ENCODE measurements around the gene TACC2. TPM values are rescaled to one million over a fixed set of nuclear protein-coding genes. Genes with fewer than 3 reads are reported as not detected.

Gene TACC2
- total and polyA plus RNA-seq, 8 donors, result 17.9 to 43.6 (median 23.6) TPM

DNA sequence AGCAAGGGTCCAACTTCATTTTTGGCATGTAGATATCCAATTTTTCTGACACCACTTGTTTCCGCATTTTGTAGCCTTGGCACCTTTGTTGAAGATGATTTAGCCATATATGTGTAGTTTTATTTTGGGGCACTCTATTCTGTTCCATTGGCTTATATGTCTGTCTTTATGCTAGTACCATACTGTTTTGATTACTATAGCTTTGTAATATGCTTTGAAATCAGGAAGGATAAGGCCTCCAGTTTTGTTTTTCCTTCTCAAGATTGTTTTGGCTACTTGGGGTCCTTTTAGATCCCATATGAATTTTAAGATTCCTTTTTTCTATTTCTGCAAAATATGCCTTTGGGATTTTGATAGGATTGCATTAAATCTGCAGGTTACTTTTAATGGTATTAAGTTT lies 272.6 kb downstream of the TACC2 start:
- 67 to 71% methylated on average over 1 of the region's 1 CpG for WGBS, 2 donors
- ATAC-seq, result no peak
- FAIRE-seq, result no peak
- DNase-seq, result no peak
- H3K27me3 ChIP-seq, result no peaks in the 10 kb centered on the region
- H3K36me3 ChIP-seq, result no peaks in the 10 kb centered on the region
- TF ChIP-seq, protein P1, sequence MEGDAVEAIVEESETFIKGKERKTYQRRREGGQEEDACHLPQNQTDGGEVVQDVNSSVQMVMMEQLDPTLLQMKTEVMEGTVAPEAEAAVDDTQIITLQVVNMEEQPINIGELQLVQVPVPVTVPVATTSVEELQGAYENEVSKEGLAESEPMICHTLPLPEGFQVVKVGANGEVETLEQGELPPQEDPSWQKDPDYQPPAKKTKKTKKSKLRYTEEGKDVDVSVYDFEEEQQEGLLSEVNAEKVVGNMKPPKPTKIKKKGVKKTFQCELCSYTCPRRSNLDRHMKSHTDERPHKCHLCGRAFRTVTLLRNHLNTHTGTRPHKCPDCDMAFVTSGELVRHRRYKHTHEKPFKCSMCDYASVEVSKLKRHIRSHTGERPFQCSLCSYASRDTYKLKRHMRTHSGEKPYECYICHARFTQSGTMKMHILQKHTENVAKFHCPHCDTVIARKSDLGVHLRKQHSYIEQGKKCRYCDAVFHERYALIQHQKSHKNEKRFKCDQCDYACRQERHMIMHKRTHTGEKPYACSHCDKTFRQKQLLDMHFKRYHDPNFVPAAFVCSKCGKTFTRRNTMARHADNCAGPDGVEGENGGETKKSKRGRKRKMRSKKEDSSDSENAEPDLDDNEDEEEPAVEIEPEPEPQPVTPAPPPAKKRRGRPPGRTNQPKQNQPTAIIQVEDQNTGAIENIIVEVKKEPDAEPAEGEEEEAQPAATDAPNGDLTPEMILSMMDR (IDR thresholded peaks at IDR 0.05), result no peak
- no peaks in the 10 kb centered on the region for H3K9me3 ChIP-seq
- no peak overlapping the region for H3K27ac ChIP-seq
- intact Hi-C loops (cut with DNase I), result no loop called here
- H3K4me3 ChIP-seq, result no peak overlapping the region
- H3K4me1 ChIP-seq, result no peaks in the 10 kb centered on the region

DNA sequence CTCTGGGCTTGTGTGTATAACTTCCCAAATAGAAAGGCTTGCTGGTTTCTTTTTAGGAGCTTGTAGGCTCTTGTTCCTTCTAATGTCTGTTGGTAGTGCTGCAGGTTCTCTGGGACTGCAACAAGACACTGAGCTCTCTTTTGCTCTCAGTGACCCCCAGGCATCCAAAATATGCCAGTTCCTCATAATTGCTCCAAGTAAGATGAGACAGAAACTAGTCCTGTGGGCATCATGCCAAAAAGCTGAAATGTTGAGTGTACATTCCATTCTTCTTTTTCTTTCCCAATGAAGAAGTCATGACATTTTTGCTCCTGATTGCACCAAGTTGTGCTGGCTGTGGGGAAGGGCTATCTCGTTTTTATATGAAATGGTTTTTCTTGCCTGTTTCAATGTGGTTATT lies 275.0 kb downstream of the TACC2 start:
- WGBS, 2 donors, result 42 to 55% methylated on average over 1 of the region's 1 CpG
- Histone ChIP-seq H3K9me3 (no peaks in the 10 kb centered on the region), H3K27ac (no peak overlapping the region), H3K27me3 (no peaks in the 10 kb centered on the region), H3K36me3 (no peaks in the 10 kb centered on the region), H3K4me3 (no peak overlapping the region), H3K4me1 (no peaks in the 10 kb centered on the region)
- ATAC-seq (no peak), DNase-seq (no peak), FAIRE-seq (no peak)
- intact Hi-C loops (cut with DNase I), result no loop called here
- TF ChIP-seq, protein P1 (IDR thresholded peaks at IDR 0.05), result no peak

DNA sequence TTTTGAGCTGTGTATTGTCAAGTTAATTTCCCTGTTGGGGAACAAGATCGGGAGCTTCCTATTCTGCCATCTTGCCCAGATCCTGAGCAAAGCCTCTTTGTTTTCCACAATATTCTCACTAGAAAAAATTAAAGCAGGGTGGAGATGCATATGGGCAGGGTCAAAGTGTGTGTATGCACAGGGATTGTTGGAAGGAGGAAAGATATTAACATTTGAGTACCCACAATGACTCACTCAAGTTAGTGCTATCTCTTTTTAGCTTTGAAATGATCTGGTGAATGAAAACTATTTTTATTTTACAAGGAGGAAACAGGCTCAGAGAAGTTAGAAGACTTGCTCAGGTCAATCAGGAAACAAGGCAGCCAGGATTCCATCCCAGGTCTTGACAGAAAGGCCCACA lies 275.5 kb downstream of the TACC2 start:
- no peaks in the 10 kb centered on the region for H3K4me1 ChIP-seq
- TF ChIP-seq, protein P1 (IDR thresholded peaks at IDR 0.05), result no peak
- FAIRE-seq, result no peak
- no peak for ATAC-seq
- no peak overlapping the region for H3K27ac ChIP-seq
- H3K36me3 ChIP-seq, result no peaks in the 10 kb centered on the region
- H3K4me3 ChIP-seq, result no peak overlapping the region
- no peaks in the 10 kb centered on the region for H3K27me3 ChIP-seq
- no peaks in the 10 kb centered on the region for H3K9me3 ChIP-seq
- intact Hi-C loops (cut with DNase I), result no loop called here
- 94 to 100% methylated on average over 1 of the region's 1 CpG for WGBS, 2 donors
- no peak for DNase-seq

DNA sequence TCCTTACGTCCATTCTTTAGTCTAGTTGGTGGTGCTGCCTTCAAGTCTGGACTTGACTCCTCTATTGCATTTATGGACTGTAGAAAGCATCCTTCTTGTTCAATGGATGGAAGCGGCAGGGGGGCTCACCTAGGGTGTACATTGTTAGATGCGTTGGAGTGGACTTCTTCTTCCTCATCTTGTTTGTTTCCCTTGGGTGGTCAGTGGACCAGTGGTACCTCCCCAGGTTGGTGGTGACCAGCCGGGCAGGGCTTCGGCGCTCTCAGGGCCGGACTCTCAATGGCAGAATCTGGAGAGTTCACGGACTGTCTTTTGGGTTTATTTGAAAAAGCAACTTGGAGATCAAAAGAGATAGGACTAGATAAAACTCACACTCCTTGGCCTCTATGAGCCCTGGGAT lies 276.0 kb downstream of the TACC2 start:
- H3K27me3 ChIP-seq, result no peaks in the 10 kb centered on the region
- no peak overlapping the region for H3K27ac ChIP-seq
- FAIRE-seq, result no peak
- intact Hi-C loops (cut with DNase I), result no loop called here
- no peak overlapping the region for H3K4me3 ChIP-seq
- H3K4me1 ChIP-seq, result no peaks in the 10 kb centered on the region
- TF ChIP-seq, protein P1 (IDR thresholded peaks at IDR 0.05), result no peak
- no peaks in the 10 kb centered on the region for H3K36me3 ChIP-seq
- no peak for DNase-seq
- WGBS, 2 donors, result 92 to 96% methylated on average over 8 of the region's 8 CpGs
- ATAC-seq, result no peak
- no peaks in the 10 kb centered on the region for H3K9me3 ChIP-seq

DNA sequence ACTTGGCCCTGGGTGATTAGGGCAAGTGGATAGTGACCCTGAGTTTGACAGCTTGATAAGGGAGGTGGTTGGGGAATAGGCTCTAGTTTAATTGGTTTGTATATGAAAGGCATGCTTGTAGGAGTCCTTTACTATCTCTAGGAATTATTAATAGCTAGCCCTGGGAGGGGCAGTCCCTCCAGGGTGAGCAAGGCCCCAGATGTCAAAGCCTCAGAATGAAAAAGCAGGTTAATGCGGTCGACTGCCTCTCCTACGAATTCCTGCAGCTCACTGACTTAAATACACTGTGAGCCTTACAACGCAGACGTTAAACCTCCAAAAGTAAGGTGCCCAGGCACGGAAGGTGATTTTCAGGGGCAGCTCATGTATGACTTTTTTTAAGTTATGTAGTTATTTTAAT lies 276.9 kb downstream of the TACC2 start:
- Histone ChIP-seq H3K4me1 (no peaks in the 10 kb centered on the region), H3K27me3 (no peaks in the 10 kb centered on the region), H3K36me3 (no peaks in the 10 kb centered on the region), H3K4me3 (no peak overlapping the region), H3K27ac (no peak overlapping the region), H3K9me3 (no peaks in the 10 kb centered on the region)
- peak in 1 of 4 donors; percentile 17 for ATAC-seq
- no peak for FAIRE-seq
- 51 to 54% methylated on average over 6 of the region's 6 CpGs for WGBS, 2 donors
- intact Hi-C loops (cut with DNase I), result no loop called here
- TF ChIP-seq, protein P1 (IDR thresholded peaks at IDR 0.05), result no peak
- no peak for DNase-seq

All from pancreas (tissue), 10 donors.